Suppressor macrophage treated with lipopolysaccharide for 1 hour (primary cell): ENCODE data around the gene CCDC12.

Source experiments
- DNase-seq, 3 donors: peaks; one replicate each; pipeline ENCODE4 v3.0.0-alpha.2; 2020 to 2022

CCDC12 gene

DNA sequence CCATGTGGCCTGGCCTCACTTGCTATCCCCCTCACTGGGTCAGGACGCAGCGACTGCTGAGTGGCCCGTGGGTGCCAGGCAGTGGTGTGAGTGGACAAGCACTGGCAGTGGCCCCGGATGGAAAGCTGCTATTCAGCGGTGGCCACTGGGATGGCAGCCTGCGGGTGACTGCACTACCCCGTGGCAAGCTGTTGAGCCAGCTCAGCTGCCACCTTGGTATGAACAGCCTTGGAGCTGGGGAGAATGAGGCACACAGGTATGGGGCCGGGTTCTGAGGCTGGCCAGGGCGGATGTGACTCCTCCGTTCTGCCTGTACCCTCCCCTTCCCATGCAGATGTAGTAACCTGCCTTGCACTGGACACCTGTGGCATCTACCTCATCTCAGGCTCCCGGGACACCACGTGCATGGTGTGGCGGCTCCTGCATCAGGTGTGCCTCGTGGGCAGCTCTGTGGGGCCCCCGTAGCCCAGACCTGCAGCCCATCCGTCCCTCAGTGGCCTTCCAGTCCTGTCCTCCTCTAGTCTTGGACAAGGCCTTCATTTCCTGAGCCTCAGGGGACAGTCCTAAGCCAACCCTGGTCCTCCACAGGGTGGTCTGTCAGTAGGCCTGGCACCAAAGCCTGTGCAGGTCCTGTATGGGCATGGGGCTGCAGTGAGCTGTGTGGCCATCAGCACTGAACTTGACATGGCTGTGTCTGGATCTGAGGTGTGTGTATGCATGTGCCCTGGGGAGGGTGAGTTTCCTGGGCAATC is 31.1 kb upstream of the CCDC12 start:
- DNase-seq = no peak

DNA sequence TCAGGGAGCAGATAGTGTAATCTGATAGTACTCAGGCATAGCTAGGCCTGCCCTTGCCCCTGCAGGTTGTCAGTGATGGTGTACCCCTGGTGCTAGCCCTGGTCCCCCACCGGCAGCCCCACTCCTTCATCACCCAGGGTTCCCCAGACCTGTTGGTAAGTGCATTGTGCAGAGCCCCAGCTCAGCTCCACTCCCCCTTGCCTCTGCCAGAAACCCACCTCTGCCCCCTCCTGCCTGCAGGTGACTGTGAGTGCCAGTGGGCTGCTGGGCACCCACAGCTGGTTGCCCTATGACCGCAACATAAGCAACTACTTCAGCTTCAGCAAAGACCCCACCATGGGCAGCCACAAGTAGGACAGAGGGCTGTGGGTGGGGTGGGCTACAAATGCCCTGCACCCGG is 30.5 kb upstream of the CCDC12 start:
- DNase-seq = no peak

DNA sequence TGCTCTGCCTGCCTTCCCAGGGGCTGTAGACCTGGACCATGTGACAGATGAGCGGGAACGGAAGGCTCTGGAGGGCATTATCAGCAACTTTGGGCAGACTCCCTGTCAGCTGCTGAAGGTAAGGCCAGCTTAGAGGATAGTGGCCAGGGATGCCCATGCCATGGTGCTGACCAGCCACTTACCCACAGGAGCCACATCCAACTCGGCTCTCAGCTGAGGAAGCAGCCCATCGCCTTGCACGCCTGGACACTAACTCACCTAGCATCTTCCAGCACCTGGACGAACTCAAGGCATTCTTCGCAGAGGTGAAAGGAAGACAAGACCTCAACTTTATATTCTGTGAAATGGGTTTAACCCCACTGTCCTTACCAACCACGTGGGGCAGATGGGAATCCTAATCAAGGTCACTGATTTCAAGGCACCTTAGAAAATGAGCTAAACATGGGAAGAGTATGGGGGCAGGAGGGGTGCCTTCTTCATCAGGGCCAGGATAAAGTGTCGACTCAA is 29.7 kb upstream of the CCDC12 start:
- no peak for DNase-seq

DNA sequence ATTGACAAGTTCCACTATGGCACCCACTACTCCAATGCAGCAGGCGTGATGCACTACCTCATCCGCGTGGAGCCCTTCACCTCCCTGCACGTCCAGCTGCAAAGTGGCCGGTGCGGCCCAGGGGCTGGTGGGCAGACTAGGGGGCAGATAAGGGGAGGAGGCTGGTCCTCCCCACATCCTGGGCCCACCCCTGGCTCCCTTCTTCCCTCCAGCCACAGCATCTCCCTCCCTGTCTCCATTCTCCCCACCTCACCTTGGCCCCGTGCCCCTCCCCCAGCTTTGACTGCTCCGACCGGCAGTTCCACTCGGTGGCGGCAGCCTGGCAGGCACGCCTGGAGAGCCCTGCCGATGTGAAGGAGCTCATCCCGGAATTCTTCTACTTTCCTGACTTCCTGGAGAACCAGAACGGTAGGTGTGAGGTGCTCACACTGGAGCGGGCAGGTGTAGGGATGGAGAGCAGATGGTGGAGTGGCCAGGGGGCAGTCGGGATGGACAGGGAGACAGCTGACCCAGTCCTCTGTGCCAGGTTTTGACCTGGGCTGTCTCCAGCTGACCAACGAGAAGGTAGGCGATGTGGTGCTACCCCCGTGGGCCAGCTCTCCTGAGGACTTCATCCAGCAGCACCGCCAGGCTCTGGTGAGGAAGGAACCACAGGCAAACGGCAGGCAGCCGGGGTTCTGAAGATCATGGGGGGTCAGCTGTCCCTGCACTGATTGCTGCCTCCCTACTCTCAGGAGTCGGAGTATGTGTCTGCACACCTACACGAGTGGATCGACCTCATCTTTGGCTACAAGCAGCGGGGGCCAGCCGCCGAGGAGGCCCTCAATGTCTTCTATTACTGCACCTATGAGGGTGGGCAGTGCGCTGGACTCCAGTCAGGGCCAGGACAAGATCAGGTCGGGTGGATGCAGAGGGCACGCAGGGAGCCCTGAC is 28.9 kb upstream of the CCDC12 start:
- DNase-seq = no peak

DNA sequence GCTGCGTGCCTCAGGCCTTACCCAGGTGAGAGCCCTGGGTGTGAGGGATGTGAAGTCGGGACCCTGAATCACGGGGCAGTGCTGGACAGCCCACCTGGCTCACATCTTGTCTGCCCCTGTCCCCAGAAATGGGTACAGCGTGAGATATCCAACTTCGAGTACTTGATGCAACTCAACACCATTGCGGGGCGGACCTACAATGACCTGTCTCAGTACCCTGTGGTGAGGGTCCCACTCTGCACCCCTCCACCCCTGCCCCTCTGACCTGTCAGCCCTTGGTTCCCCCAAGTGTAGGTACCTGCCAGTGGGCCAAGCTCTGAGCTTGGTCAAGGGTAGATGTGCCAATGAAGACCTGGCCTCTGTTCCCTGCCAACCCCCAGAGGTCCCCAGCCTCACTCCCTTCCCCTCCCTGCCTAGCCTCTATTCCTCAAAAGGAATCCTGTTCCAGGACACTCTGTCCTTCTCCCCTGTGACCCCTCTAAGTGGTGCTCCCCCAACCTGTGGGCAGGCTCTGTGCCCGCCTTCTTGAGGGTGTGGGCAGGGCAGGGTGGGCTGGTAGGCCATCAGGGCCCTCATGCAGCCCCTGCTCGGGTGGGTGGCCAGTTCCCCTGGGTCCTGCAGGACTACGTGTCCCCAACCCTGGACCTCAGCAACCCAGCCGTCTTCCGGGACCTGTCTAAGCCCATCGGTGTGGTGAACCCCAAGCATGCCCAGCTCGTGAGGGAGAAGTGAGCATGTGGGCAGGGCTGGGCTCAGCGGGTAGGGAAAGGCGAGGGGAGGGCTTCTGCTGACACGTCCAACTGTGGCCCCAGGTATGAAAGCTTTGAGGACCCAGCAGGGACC is 28.0 kb upstream of the CCDC12 start:
- DNase-seq = no peak

DNA sequence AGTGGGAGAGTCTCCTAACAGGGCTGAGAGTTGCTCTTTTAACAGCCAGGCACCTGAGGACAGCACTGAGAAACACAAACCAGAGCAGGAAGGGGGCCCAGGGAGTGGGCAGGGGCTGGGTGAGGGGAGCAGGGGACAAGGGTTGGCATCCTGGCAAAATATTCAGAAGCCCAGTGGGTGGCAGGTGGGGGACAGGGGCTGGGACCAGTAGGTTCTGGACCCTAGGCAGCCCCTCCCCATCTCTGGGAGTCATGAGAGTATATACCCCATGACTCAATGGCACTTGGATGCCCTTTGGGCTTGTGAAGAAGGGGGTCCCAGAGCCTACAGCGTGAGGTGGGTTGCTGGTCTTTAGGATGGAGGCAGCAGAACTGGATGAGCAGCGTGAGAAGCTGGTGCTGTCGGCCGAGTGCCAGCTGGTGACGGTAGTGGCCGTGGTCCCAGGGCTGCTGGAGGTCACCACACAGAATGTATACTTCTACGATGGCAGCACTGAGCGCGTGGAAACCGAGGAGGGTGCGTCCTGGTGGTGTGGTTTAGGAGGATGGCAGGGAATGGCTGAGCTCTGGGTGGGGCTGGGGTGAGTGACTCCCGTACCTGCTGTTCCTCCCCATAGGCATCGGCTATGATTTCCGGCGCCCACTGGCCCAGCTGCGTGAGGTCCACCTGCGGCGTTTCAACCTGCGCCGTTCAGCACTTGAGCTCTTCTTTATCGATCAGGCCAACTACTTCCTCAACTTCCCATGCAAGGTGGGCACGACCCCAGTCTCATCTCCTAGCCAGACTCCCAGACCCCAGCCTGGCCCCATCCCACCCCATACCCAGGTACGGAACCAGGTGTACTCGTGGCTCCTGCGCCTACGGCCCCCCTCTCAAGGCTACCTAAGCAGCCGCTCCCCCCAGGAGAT is 27.2 kb upstream of the CCDC12 start:
- DNase-seq = no peak

DNA sequence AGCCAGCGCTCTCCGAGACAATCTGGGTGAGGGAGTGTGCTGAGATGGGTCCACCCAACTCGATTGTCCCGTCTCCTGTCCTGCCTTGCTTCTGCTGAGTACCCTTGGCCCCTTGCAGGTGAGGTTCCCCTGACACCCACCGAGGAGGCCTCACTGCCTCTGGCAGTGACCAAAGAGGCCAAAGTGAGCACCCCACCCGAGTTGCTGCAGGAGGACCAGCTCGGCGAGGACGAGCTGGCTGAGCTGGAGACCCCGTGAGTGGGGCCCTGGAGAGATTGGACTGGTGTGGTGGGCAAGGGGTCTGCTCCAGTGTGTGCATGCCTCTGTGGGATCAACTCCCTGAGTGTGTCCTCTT is 26.5 kb upstream of the CCDC12 start:
- DNase-seq = no peak

DNA sequence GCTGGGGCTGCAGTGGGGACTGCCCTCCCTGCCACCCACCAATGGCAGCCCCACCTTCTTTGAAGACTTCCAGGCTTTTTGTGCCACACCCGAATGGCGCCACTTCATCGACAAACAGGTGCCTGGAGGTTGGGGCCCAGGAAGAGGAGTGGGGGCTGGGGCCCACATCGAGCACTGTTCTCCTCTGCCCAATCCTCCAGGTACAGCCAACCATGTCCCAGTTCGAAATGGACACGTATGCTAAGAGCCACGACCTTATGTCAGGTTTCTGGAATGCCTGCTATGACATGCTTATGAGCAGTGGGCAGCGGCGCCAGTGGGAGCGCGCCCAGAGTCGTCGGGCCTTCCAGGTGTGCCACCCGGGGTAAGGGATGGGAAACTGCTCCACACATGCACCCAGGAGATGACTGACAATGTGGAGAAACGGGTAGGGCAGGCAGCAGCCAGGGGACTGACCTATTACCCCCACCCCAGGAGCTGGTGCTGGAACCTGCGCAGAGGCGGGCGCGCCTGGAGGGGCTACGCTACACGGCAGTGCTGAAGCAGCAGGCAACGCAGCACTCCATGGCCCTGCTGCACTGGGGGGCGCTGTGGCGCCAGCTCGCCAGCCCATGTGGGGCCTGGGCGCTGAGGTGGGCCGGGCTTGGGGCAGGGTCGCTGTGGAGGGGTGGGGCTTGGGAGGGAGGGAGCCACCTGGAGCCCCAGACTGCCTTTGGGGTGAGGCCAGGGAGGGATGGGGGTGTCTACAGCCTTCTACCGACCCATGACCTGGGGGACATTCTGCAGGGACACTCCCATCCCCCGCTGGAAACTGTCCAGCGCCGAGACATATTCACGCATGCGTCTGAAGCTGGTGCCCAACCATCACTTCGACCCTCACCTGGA is 25.9 kb upstream of the CCDC12 start:
- no peak for DNase-seq

DNA sequence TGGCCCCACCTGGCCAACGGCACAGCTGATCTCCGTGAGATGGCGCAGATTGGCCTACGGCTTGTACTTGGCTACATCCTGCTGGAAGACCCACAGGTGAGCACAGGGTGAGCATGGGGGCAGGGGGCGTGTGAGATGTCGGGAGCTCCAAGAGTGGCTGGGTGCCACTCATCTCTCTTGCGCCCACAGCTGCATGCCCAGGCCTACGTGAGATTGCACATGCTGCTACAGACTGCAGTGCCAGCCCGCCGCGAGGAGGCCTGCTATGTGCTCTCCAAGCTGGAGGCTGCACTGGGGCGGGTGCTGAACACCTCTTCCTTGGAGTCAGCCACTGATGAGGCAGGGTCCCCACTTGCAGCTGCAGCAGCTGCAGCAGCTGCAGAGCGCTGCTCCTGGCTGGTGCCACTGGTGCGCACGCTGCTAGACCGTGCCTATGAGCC is 25.2 kb upstream of the CCDC12 start:
- DNase-seq = no peak

DNA sequence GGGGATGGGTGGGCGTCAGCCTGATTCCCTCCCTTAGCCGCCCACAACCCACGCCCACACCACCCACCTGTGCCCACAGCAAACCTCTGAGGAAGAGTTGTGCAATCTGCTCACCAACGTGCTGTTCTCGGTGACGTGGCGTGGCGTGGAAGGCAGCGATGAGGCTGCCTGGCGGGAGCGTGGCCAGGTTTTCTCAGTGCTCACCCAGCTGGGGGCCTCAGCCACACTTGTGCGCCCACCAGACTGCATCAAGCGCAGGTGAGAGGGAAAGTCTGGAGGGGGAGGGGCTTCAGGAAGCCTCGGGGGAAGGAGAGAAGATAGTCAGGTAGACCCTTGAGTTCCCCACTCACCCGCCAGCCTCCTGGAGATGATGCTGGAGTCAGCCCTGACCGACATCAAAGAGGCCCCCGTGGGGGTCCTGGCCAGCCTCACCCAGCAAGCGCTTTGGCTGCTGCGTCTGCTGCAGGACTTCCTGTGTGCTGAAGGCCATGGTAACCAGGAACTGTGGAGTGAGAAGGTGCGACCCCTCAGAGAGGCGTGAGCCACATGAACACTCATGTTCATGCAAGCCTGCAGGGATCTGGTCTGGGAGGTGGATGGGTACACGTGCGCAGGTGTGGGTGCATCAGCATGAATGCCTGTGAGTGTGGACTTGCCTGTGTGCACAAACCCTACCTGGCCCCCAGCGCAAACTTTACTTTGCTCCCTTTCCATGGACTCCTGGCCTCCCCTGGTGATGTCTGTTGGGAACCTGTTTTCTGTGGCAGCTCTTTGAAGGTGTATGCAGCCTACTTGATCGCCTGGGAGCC is 24.6 kb upstream of the CCDC12 start:
- no peak for DNase-seq

DNA sequence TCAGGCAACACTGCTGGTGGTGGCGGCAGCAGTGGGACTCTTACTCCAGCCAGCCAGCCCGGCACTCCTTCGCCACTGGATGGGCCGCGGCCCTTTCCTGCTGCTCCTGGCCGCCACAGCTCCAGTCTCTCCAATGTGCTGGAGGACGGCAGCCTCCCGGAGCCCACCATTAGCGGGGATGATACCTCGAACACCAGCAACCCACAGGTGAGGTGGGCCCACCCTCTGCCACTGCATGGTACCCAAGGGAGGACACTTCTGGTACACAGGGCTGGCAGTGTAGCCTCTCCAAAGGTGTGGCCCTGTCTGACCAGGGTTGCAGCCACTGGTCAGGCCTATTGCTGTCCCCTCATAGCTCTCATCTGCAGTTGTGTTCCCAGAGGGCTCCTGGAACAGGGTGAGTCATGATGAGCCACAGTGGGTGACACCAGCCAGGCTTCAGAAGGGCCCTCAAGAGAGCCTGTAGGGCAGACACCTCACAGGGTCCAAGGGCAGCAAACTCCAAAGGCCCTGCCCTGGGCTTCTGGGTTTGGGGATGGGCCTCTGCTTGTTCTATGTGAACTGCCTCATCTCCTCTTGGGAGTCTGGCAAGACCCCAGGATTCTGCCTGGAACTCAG is 23.8 kb upstream of the CCDC12 start:
- DNase-seq = peak; percentile 43 to 54 (median 45)

DNA sequence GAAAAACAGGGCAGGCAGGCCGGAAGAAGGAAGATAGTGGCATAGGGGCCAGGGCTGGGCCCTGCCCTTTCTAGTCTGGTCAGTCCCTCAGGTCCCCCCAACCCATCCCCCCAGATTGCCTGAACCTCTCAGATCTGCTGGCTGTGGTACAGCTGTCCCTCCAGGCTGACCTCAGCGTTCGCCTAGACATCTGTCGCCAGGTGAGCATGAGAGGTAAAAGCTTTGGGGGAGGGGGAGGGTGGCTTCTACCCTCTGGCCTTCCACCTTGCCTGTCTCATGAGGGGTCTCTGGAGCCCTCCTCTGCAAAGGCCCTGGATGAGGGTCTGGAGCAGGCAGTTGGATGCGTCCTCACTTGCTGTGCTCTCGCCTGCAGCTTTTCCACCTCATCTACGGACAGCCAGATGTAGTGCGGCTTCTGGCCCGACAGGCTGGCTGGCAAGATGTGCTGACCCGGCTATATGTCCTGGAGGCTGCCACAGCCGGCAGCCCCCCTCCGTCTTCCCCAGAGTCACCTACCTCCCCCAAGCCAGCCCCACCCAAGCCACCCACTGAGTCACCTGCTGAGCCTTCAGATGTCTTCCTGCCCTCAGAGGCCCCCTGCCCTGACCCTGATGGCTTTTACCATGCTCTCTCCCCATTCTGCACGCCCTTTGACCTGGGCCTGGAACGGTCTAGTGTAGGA is 23.1 kb upstream of the CCDC12 start:
- no peak for DNase-seq

DNA sequence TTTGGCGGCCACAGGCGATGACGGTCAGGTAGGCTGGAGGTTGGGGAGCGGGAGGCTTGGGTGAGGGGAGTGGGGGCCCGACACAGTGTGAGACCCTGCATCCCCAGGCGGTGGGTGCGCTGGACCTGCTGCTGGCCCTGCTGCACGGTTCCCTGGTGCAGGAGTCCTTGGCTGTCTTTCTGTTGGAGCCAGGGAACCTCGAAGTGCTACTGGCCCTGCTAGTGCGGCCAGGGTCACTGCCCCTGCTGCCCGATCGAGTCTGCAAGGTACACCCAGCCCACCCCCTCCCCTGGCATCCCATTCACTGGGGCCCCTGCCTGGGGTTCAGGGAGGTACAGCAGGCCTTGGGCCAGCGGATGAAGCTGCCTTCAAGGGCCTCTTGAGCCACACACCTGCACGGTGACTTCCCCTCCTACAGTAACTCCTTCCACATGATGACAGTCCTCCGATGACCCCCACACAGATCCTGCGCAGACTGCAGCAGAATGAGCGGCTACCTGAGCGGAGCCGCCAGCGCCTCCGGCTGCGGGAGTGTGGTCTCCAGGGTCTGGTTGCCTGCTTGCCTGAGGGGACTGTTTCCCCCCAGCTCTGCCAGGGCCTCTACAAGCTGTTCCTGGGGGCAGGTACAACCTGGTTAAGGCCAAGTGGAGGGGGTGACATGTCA is 22.4 kb upstream of the CCDC12 start:
- DNase-seq = no peak

DNA sequence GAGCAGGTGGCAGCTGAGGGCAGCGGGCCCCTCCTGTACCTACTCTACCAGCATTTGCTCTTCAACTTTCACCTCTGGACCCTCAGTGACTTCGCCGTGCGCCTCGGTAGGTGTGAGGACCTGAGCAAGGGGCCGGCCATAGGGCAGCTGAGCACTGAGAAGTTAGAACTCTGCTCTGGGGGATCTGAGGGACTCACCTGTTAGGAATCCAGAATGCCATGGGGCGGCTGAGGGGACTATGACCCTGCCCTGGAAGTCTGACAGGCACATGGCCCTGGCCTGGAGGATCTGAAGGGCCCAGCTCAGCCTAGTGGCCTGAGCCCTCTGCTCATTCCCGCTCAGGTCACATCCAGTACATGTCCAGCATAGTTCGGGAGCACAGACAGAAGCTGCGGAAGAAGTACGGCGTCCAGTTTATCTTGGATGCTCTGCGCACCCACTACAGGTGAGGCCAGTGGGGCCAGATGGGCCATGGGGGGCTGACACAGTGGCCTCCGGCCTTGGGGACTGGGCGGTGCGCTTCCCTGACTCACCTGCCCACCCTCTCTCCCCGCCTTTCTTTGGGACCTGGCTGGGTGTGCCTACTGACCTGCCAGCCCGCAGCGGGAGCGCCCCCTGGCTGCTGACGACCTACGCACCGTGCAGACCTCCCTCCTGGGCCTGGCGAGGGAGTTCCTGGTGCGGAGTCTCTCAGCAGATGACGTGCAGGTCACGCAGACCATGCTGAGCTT is 21.7 kb upstream of the CCDC12 start:
- peak; percentile 70 to 87 (median 75) for DNase-seq

DNA sequence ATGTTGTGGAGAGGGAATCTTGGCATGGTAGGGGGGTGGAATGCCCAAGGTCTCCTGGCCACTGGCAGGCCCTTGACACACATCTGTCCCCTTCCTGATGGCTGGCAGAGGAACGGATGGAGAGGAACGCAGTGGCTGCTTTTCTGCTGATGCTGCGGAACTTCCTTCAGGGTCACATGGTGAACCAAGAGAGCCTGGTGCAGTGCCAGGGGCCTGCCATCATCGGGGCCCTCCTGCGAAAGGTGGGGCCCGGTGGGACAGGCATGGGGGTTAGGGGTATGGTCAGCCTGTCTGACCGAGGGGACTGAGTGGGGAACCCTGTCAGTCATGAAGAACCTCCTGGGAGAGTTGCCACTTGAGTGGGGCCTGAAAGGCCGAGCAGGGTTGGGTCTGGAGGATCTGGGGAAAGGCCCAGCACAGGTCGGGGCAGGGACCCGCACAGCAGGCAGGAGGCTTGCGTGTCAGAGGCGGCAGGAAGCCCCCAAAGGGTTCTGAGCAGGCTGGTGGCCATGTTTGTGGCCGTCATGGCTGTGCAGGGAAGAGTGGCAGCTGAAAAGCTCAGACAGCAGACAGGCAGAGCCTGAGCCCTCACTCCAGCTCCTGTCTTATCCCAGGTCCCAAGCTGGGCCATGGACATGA is 21.0 kb upstream of the CCDC12 start:
- DNase-seq = no peak

DNA sequence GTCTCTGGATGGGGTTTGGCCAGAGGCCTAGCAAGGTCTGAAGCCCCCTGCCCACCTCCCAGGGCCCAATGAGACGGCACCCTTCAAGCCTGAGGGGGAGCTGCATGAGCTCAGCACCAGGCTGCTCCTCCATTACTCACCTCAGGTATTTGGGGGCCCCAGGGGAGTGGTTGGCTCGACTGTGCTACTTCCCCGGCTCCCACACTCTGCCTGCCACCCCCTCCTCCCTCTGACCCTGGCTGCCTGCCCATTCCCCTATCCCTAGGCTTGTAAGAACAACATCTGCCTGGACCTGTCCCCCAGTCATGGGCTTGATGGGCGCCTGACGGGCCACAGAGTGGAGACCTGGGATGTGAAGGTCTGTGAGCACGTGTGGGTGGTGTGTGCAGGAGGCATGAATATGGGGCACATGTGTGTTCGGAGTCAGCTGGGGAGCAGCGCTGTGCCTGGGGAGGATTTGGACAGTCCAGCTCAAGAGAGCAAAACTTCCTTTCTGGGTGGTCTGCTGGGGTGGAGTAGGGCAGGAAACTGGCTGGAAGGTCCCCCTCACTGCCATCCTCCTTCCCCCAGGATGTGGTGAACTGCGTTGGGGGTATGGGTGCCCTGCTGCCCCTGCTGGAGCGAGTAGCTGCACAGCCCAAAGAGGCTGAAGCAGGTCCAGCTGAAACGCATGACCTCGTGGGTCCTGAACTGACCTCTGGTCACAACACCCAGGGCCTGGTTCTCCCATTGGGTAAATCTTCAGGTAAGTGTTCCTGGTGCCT is 20.3 kb upstream of the CCDC12 start:
- no peak for DNase-seq
